ENCODE data around the gene SART3. TPM values are rescaled to one million over a fixed set of nuclear protein-coding genes. Genes with fewer than 3 reads are reported as not detected.

The SART3 gene
- total and polyA plus RNA-seq, 10 of the 15 experiments (the other 5 are each of a cell fraction or from before 2014, with no cell fraction given): 8.8 to 179 (median 54.9) TPM

- peaks cover 3% of the 10 kb centered on the region; the same call in 1 of the 2 replicates for H4K20me1 ChIP-seq (ENCODE audit: control insufficient read depth, insufficient read depth)
- H3K9ac ChIP-seq (ENCODE audit: control insufficient read depth, insufficient read depth, low read length): peak overlapping the region; percentile 93
- H3K27ac ChIP-seq (ENCODE audit: control insufficient read depth, insufficient read depth): peak overlapping the region; percentile 84
- peak overlapping the region; percentile 77 for H3K4me2 ChIP-seq (ENCODE audit: control insufficient read depth, insufficient read depth)
- FAIRE-seq (no peak), ATAC-seq (peak; percentile 3; the same call in 2 of the 3 replicates), DNase-seq (ENCODE audit: low read depth, low spot score) (no peak)
- RAD21 ChIA-PET (ENCODE audit: unreplicated experiment): interaction anchor here (2.2 kb wide), 1 partner anchor 101 kb away, joined by 7 read pairs; no protein-coding TSS in a partner anchor
- SMC1A ChIA-PET (ENCODE audit: uncharacterized antibody, unreplicated experiment): interaction anchor here (1.3 to 1.7 kb wide), 2 partner anchors 45 to 102 kb away, joined by 4 to 8 read pairs; partner anchors contain the start of gene SART3
- no peaks in the 10 kb centered on the region for H3K9me3 ChIP-seq (replicated peaks; ENCODE audit: control insufficient read depth, insufficient read depth, low read length)
- WGBS (ENCODE audit: insufficient coverage, insufficient replicate concordance, low lambda C conversion rate, missing lambda C conversion rate): 63% methylated on average over 5 of the region's 5 CpGs
- H3K4me3 ChIP-seq: peak overlapping the region; percentile 97
- peaks cover 22% of the 10 kb centered on the region for H3K4me1 ChIP-seq (ENCODE audit: control insufficient read depth, insufficient read depth, low read length)
- intact Hi-C loops (cut with micrococcal nuclease; ENCODE audit: unreplicated experiment) (loop anchor here (5.0 to 10.0 kb wide), 2 partner anchors 101 to 151 kb away; no protein-coding TSS in a partner anchor), in situ Hi-C loops (cut with MboI) (loop anchor here (25.0 kb wide), 1 partner anchor 829 kb away; the partner anchor contains the start of gene PWP1)
- H3K79me2 ChIP-seq (ENCODE audit: control insufficient read depth, insufficient read depth, low read length): peaks cover 16% of the 10 kb centered on the region
- POLR2A ChIA-PET: interaction anchor here (0.5 to 1.2 kb wide), 2 partner anchors 11 to 24 kb away, joined by 4 to 8 read pairs; no protein-coding TSS in a partner anchor
- H2AFZ ChIP-seq (ENCODE audit: control insufficient read depth, low read depth, low read length): no peak overlapping the region
- H3K27me3 ChIP-seq (replicated peaks in 1 of 2; ENCODE audit: control insufficient read depth in 2 of 2, insufficient read depth in 2 of 2, low read length in 1 of 2): no peaks in the 10 kb centered on the region
- no TSS peak for BruUV-seq (replicated peaks)
- peaks cover 18 to 23% of the 10 kb centered on the region in 2 experiments for H3K36me3 ChIP-seq (ENCODE audit: control insufficient read depth in 2 of 2, insufficient read depth in 2 of 2, low read length in 1 of 2)
- CTCF ChIA-PET: interaction anchor here (1.2 to 1.3 kb wide), 2 partner anchors 20 to 48 kb away, joined by 3 to 4 read pairs; no protein-coding TSS in a partner anchor
- TF ChIP-seq STAT3 (IDR thresholded peaks at IDR 0.05; ENCODE audit: low read depth, low read length): no peak
- no peak for TF ChIP-seq YY1 (IDR thresholded peaks at IDR 0.05; ENCODE audit: low read depth, low read length)
- no peak for TF ChIP-seq POU2F2 (IDR thresholded peaks at IDR 0.05; ENCODE audit: borderline replicate concordance, low read depth, low read length)
- TF ChIP-seq ZBTB4 (CRISPR knock-in tag; IDR thresholded peaks at IDR 0.05): no peak
- no peak for TF ChIP-seq NFIC (IDR thresholded peaks at IDR 0.05; ENCODE audit: low read depth, low read length)
- no peak for TF ChIP-seq EP300 (IDR thresholded peaks at IDR 0.05; ENCODE audit: borderline replicate concordance in 1 of 2, control insufficient read depth in 1 of 2, low read depth in 2 of 2, low read length in 2 of 2)
- no peak for TF ChIP-seq E2F4 (IDR thresholded peaks at IDR 0.05; ENCODE audit: low read depth, low read length)
- no peak for TF ChIP-seq MEF2A (IDR thresholded peaks at IDR 0.05; ENCODE audit: insufficient read depth, low read depth, low read length)
- no peak for TF ChIP-seq SREBF2 (IDR thresholded peaks at IDR 0.05; ENCODE audit: low read length)
- peak; percentile 64; the same call in 1 of the 2 replicates for TF ChIP-seq POLR2A (IDR thresholded peaks at IDR 0.05; ENCODE audit: low read depth, low read length)
- no peak for TF ChIP-seq SIN3A (IDR thresholded peaks at IDR 0.05; ENCODE audit: low read depth, low read length)
- TF ChIP-seq ETV6 (conservative IDR thresholded peaks at IDR 0.05 in 1 of 2, IDR thresholded peaks at IDR 0.05 in 1 of 2; ENCODE audit: borderline replicate concordance in 1 of 2, low read depth in 1 of 2): no peak
- peak; percentile 44; the same call in 1 of the 2 replicates for TF ChIP-seq POLR2AphosphoS2 (IDR thresholded peaks at IDR 0.05; ENCODE audit: low read depth, low read length)
- no peak for TF ChIP-seq GABPA (IDR thresholded peaks at IDR 0.05; ENCODE audit: low read depth)
- TF ChIP-seq ZNF217 (IDR thresholded peaks at IDR 0.05): no peak
- no peak for TF ChIP-seq BMI1 (IDR thresholded peaks at IDR 0.05; ENCODE audit: borderline replicate concordance)
- TF ChIP-seq KAT2A (conservative IDR thresholded peaks at IDR 0.05; ENCODE audit: control insufficient read depth, low read depth, low read length): no peak
- no peak for TF ChIP-seq RUNX3 (IDR thresholded peaks at IDR 0.05; ENCODE audit: low read length)
- TF ChIP-seq JUND (IDR thresholded peaks at IDR 0.05; ENCODE audit: low read depth, low read length): no peak
- TF ChIP-seq IRF4 (IDR thresholded peaks at IDR 0.05; ENCODE audit: low read depth, low read length): no peak
- TF ChIP-seq MTA3 (IDR thresholded peaks at IDR 0.05; ENCODE audit: borderline replicate concordance, low read length): peak; percentile 14; the same call in 1 of the 2 replicates
Observed at GRCh38 chr12:108515916-108516315, 45.1 kb downstream of the SART3 start.

Data from GM12878 (cell line).